ENCODE results near the gene TLNRD1.

Gene TLNRD1

DNA sequence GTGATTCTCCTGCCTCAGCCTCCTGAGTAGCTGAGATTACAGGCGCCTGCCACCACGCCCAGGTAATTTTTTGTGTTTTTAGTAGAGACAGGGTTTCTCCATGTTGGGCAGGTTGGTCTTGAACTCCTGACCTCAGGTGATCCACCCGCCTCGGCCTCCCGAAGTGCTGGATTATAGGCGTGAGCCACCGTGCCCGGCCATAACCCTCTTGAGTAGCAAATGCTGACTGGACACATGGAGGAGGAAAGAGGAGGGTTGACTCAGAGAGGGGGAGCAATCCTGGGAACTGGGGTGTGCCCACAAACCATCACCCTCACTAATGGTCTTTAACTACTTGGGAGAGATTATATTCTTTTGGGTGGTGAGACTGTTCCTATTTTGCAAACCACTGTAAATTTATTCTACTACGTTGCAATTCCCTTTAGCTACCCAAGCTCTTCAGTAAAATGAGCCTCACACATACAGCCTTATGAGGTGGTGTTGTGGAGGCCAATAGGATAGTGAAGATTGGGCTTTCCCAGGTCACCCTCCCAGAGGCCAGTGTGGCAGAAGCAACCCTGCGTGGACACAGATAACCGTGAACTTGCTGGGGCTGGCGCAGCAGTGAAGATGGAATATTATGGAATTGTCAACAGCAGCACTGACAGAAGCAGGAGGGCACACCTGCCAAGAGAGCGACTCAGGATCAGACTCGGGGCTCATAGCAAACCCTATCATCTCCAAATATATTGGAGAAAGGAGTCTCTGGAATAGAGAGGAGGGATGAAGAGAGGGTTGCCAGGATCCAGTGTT is 37.4 kb downstream of the TLNRD1 start:
- no peak overlapping the region for H3K4me3 ChIP-seq (ENCODE audit: low read depth, low read length)
- in situ Hi-C loops (cut with HindIII; ENCODE audit: low sequenced_read_pairs) = no loop called here
- no peak for DNase-seq (ENCODE audit: low read depth)
- TF ChIP-seq, protein P1, sequence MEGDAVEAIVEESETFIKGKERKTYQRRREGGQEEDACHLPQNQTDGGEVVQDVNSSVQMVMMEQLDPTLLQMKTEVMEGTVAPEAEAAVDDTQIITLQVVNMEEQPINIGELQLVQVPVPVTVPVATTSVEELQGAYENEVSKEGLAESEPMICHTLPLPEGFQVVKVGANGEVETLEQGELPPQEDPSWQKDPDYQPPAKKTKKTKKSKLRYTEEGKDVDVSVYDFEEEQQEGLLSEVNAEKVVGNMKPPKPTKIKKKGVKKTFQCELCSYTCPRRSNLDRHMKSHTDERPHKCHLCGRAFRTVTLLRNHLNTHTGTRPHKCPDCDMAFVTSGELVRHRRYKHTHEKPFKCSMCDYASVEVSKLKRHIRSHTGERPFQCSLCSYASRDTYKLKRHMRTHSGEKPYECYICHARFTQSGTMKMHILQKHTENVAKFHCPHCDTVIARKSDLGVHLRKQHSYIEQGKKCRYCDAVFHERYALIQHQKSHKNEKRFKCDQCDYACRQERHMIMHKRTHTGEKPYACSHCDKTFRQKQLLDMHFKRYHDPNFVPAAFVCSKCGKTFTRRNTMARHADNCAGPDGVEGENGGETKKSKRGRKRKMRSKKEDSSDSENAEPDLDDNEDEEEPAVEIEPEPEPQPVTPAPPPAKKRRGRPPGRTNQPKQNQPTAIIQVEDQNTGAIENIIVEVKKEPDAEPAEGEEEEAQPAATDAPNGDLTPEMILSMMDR (IDR thresholded peaks at IDR 0.05; ENCODE audit: low read depth, low read length, missing control alignments) = no peak

DNA sequence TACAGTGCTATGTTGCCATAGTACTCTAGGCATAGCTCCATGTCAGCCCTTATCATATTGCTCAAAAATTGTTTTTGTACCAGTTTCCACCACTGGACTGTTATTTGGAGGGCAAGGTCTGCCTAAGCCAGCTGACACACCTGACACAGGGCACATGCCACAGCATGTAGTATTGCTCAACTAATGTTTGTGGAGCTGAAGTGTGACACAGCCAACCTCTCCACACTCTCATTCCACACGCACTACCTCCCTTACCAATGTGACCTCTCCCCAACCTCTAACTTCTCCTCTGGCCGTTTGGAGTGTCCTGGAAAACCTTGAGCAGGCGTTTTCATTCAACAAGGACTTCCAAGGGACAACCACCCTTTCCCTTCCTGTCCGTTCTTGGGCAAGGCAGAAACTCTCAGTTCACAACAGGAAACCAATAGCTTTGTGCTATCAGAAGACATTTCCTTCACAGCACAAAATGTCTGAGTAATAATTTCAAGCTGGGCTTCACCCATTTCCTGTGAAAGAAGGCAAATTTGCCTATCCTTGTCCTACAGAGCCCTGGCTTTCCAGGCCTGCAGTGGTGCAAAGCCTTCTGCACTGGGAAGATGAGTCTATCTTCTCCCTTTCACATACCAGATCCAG is 38.4 kb downstream of the TLNRD1 start:
- H3K4me3 ChIP-seq (ENCODE audit: low read depth, low read length) = no peak overlapping the region
- TF ChIP-seq, protein P1 (IDR thresholded peaks at IDR 0.05; ENCODE audit: low read depth, low read length, missing control alignments) = no peak
- in situ Hi-C loops (cut with HindIII; ENCODE audit: low sequenced_read_pairs) = no loop called here
- no peak for DNase-seq (ENCODE audit: low read depth)

DNA sequence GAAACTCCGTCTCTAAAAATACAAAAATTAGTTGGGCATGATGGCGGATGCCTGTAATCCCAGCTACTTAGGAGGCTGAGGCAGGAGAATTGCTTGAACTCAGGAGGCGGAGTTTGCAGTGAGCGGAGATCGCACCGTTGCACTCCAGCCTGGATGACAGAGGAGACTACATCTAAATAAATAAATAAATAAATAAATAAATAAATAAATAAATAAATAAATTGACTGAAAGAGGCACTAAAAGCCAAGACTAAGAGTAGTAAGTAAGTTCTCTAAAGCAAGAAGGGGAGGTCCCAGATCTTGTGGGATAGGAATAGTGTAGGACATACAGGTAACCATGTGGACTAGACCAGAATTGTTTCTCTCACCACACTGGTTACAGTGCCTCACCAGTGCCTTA is 40.0 kb downstream of the TLNRD1 start:
- H3K4me3 ChIP-seq (ENCODE audit: low read depth, low read length) = no peak overlapping the region
- TF ChIP-seq, protein P1 (IDR thresholded peaks at IDR 0.05; ENCODE audit: low read depth, low read length, missing control alignments) = no peak
- in situ Hi-C loops (cut with HindIII; ENCODE audit: low sequenced_read_pairs) = no loop called here
- no peak for DNase-seq (ENCODE audit: low read depth)

DNA sequence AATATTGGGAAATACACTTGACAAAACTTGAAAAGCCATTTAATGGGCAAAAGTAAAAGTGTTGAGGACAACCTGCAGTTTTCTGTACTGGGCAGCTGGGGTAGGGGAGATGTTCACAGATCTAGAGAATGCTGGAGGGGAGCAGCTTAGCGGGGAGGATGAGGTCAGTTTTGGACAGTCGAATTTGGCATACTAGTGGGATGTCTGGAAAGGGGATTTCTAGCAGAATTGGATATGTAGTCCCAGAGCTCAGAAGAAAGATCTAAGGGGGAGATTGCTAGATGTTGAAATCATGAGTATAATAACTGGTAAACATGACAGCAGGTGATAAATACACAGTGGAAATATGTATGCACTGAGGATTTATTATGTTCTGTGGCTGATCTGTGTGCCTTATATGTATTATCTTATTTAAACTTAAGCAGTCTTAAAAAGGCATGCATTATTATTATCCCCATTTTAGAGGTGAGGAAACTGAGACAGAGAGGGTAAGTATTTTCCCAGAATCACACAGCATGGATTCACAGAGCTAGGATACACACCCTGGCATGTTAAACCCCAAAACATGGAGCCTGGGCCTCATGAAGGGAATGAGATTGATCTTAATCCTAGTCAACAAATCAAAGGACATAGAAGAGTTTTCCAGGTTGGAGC is 42.7 kb downstream of the TLNRD1 start:
- TF ChIP-seq, protein P1 (IDR thresholded peaks at IDR 0.05; ENCODE audit: low read depth, low read length, missing control alignments) = no peak

DNA sequence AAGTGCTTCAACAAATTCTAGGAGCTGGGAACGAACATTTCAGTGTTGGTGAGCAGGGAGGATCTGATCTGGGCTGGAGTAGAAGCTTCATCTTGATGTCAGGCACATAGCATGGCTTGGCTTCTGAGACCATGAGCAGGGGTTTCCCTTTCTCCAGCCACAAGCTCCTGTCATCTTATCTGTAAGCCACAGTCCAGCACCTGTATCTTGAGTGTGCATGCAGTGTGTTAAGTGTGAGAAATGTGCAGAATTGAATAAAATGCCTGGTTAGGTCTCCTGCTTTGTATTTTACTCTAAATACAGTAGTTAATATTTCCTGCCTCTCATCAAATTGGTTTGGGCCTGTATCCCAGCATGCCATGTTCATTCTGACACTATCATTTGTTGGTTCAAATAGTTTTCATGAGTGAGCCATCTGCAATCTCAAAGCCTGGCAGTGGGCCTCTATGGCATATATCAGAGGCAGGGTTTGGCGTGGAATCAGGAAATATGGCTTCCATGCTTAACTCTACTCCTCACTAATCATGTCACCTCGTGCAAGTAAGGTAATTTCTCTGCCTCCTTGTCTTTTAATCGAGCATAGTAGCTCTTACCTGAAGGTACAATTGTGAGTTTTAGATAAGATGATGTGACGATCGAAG is 43.3 kb downstream of the TLNRD1 start:
- no peak for DNase-seq (ENCODE audit: low read depth)
- in situ Hi-C loops (cut with HindIII; ENCODE audit: low sequenced_read_pairs) = no loop called here
- TF ChIP-seq, protein P1 (IDR thresholded peaks at IDR 0.05; ENCODE audit: low read depth, low read length, missing control alignments) = no peak
- H3K4me3 ChIP-seq (ENCODE audit: low read depth, low read length) = no peak overlapping the region

More for the DNA sequence above, 42.7 kb downstream of the TLNRD1 start:
- DNase-seq (ENCODE audit: low read depth) = no peak
- in situ Hi-C loops (cut with HindIII; ENCODE audit: low sequenced_read_pairs) = no loop called here
- no peak overlapping the region for H3K4me3 ChIP-seq (ENCODE audit: low read depth, low read length)

DNA sequence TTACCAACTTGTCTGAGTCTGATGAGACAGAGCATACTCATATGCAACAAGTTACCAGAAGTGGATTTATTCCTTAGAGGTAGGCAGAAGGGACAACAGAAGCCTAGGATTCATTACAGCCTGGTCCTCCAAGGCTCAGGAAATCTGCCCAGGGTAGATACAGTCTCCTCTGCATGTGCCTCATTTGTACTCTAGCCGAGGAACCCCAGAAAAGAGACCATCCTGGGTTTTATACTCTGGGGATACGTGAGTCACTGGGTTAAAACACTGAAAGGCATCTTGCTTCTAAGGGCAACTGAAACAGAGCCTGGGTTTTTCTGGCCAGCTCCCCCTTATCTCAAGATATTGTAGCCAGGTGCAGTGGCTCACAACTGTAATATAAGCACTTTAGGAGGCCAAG is 45.6 kb downstream of the TLNRD1 start:
- no peak overlapping the region for H3K4me3 ChIP-seq (ENCODE audit: low read depth, low read length)
- TF ChIP-seq, protein P1 (IDR thresholded peaks at IDR 0.05; ENCODE audit: low read depth, low read length, missing control alignments) = no peak
- DNase-seq (ENCODE audit: low read depth) = no peak
- in situ Hi-C loops (cut with HindIII; ENCODE audit: low sequenced_read_pairs) = no loop called here
